ENCODE results near the gene TOM1. TPM values are rescaled to one million over a fixed set of nuclear protein-coding genes. Genes with fewer than 3 reads are reported as not detected.
A peak's percentile ranks its signal among the peaks of the same experiment; 100 is the strongest.

Gene TOM1
- total and polyA plus RNA-seq, 2 of the 13 experiments (the other 11 are each of a cell fraction or from before 2014, with no cell fraction given): 30.8 to 87.3 TPM

- TF ChIP-seq ZNF318 (CRISPR knock-in tag; IDR thresholded peaks at IDR 0.05) (no peak), TRIM24 (CRISPR knock-in tag; IDR thresholded peaks at IDR 0.05) (no peak), ASH2L (IDR thresholded peaks at IDR 0.05; ENCODE audit: insufficient read length, low read depth, low read length) (peak; percentile 28), THAP11 (CRISPR knock-in tag; IDR thresholded peaks at IDR 0.05) (no peak), ZBTB49 (CRISPR knock-in tag; IDR thresholded peaks at IDR 0.05; ENCODE audit: borderline replicate concordance) (no peak), NCOA2 (CRISPR knock-in tag; IDR thresholded peaks at IDR 0.05) (peak; percentile 84), CREBL2 (CRISPR knock-in tag; IDR thresholded peaks at IDR 0.05; ENCODE audit: borderline replicate concordance) (no peak), ZNF335 (CRISPR knock-in tag; IDR thresholded peaks at IDR 0.05) (no peak), NBN (conservative IDR thresholded peaks at IDR 0.05) (no peak), ZNF282 (IDR thresholded peaks at IDR 0.05; ENCODE audit: partially characterized antibody) (no peak), ETV6 (CRISPR knock-in tag; conservative IDR thresholded peaks at IDR 0.05) (no peak)
- TF ChIP-seq, protein P1, sequence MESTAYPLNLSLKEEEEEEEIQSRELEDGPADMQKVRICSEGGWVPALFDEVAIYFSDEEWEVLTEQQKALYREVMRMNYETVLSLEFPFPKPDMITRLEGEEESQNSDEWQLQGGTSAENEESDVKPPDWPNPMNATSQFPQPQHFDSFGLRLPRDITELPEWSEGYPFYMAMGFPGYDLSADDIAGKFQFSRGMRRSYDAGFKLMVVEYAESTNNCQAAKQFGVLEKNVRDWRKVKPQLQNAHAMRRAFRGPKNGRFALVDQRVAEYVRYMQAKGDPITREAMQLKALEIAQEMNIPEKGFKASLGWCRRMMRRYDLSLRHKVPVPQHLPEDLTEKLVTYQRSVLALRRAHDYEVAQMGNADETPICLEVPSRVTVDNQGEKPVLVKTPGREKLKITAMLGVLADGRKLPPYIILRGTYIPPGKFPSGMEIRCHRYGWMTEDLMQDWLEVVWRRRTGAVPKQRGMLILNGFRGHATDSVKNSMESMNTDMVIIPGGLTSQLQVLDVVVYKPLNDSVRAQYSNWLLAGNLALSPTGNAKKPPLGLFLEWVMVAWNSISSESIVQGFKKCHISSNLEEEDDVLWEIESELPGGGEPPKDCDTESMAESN (CRISPR knock-in tag; conservative IDR thresholded peaks at IDR 0.05): no peak
- TF ChIP-seq, protein P2, sequence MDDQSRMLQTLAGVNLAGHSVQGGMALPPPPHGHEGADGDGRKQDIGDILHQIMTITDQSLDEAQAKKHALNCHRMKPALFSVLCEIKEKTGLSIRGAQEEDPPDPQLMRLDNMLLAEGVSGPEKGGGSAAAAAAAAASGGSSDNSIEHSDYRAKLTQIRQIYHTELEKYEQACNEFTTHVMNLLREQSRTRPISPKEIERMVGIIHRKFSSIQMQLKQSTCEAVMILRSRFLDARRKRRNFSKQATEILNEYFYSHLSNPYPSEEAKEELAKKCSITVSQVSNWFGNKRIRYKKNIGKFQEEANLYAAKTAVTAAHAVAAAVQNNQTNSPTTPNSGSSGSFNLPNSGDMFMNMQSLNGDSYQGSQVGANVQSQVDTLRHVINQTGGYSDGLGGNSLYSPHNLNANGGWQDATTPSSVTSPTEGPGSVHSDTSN (CRISPR knock-in tag; IDR thresholded peaks at IDR 0.05; ENCODE audit: borderline replicate concordance): no peak
Observed at GRCh38 chr22:35397095-35397904, 97.6 kb downstream of the TOM1 start (continued).
